GM13977 (cell line): ENCODE data around the gene MYCN.
"Not testable (repeated sequence)": the region's sequence is repeated elsewhere in the genome, so short reads cannot be mapped to it uniquely, and the experiment has no call there.

Experiments used
- DNase-seq: peaks from one replicate; pipeline ENCODE4 v3.0.0; 2012; ENCODE audit warnings: low spot score
- in situ Hi-C: fragments of 300-500 bp; cut with MboI; formaldehyde crosslinking; loops from one replicate; pipeline ENCODE4 v1.12.0; 2022; ENCODE audit warnings: low sequenced_read_pairs, low pct_unique_long_range_greater_than_20kb, mixed read lengths, inconsistent platforms; ENCODE audit not compliant: unreplicated experiment
- TF ChIP-seq, protein P1 (sequence below): IDR thresholded peaks from 2 replicates; pipeline ENCODE4 v1.5.1; 2012; ENCODE audit warnings: mild to moderate bottlenecking, control low read depth; ENCODE audit not compliant: insufficient read depth; ENCODE audit errors: extremely low read depth, missing control alignments

The MYCN gene

DNA sequence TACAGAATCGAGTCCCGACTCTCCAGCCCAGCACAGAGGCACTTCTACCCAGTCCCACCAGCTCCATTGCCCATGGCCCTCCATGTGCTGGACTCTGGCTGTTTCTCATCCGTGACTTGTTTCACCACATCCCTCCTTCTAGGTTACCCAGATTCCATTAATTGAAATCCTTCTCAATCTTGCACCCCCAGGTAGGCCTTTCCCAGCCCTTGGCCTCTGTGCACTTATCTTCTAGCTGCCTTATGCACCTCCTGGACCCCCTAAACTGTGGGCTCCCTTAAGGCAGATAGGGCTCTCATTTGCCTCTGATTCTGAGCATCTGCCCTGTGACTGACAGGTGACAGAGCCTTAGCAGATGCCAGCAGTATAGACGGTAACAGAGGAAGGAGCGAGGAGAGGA lies 9.2 kb downstream of the MYCN start:
- TF ChIP-seq, protein P1, sequence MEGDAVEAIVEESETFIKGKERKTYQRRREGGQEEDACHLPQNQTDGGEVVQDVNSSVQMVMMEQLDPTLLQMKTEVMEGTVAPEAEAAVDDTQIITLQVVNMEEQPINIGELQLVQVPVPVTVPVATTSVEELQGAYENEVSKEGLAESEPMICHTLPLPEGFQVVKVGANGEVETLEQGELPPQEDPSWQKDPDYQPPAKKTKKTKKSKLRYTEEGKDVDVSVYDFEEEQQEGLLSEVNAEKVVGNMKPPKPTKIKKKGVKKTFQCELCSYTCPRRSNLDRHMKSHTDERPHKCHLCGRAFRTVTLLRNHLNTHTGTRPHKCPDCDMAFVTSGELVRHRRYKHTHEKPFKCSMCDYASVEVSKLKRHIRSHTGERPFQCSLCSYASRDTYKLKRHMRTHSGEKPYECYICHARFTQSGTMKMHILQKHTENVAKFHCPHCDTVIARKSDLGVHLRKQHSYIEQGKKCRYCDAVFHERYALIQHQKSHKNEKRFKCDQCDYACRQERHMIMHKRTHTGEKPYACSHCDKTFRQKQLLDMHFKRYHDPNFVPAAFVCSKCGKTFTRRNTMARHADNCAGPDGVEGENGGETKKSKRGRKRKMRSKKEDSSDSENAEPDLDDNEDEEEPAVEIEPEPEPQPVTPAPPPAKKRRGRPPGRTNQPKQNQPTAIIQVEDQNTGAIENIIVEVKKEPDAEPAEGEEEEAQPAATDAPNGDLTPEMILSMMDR, result no peak
- in situ Hi-C loops, result loop anchor here (25.0 kb wide), 1 partner anchor 312 kb away; no protein-coding TSS in a partner anchor
- no peak for DNase-seq

DNA sequence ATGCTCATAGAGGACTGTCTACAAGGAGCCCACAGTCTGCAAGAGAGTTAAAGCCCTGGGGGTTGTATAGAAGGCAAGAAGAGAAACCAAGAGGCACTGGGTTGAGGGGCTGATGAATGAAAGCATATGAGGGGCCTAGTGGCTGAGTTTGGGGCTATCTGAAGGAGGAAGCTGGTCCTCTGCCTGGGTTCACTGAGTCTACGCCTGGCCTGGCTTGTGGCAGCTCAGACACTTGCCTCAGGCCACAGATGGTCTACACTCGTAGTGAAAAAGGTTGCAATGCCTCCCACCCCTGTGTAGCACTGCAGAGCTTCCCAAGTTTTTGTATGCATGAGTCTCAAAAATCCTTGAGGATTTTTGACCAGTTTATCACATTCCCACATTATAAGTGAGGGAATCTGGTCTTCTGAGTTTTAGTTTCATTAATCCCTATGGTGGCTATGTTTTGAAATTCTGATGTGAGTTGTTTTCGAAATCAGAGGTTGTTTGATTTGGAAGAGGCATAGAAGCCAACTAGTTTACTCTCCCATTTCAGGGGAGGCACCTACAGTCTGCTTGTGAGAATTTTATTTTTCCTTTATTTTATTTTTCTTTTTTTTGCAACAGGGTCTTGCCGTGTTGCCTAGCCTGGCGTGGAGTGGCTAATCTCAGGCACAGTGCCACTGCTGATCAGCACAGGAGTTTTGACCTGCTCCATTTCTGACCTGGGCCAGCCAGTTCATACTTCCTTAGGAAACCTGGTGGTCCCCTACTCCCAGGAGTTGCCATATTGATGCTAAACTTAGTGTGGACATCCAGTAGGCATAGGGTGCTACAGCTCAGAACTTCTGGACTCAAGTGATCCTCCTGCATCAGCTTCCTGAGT lies 10.0 kb downstream of the MYCN start:
- DNase-seq, result no peak
- in situ Hi-C loops, result no loop called here
- TF ChIP-seq, protein P1, result no peak

DNA sequence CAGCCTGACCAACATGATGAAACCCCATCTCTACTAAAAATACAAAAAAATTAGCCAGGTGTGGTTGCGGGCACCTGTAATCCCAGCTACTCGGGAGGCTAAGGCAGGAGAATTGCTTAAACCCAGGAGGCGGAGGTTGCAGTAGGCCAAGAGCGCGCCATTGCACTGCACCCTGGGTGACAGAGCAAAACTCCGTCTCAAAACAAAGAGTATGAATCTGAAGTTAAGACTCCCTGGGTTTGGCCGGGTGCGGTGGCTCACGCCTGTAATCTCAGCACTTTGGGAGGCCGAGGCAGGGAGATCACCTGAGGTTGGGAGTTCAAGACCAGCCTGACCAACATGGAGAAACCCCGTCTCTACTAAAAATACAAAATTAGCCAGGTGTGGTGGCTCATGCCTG lies 11.6 kb downstream of the MYCN start:
- DNase-seq, in situ Hi-C loops: not testable (repeated sequence)

DNA sequence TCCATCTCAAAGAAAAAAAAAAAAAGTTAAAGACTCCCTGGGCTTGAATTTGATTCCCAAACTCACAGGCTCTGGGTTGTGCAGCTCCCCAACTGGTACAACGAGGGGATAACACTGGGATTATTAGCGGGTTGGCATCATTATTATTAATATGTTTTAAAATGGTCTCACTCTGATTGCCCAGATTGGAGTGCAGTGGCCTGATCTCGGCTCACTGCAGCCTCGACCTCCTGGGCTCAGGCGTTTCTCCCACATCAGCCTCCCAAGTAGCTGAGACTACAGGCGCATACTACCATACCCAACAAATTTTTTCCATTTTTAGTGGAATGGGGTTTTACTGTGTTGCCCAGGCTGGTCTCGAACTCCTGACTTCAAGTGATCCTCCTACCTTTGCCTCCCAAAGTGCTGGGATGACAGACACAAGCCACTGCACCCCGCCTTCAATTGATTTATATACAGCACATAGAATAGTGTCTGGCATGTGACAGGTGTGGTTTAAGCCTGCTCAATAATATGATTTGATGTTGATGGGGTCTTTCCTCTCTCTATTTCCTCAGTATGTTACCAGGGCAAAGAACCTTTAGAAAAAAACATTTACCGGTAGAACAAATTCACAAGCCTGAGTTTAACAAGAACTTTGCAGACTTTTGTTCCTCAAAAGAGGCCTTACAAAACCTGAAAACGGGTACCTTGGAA lies 12.2 kb downstream of the MYCN start:
- DNase-seq, result no peak
- in situ Hi-C loops, result no loop called here
- TF ChIP-seq, protein P1, result no peak

DNA sequence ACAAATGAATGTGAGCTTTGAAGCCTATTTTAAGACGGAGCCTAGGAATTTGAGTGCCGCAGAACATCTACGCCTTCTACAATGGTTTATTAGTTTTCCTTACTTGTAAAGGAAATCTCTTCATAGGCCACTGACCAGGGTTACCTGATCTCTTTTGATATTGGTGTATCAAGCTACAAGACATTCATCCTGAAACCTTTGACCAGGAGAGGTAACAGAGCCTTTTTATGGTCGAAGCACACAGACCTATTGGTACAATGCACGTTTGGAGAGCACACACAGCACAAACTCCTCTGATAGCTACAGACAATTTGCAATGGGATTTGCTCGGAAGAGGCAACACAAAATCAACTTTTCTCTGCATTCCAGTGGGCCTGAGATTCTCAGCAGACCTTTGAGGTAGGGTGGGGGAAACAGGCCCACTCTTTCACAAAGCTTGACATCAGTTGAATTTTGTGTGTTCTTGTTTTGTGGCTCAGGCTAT lies 12.8 kb downstream of the MYCN start:
- in situ Hi-C loops, result no loop called here
- no peak for DNase-seq
- TF ChIP-seq, protein P1, result no peak

DNA sequence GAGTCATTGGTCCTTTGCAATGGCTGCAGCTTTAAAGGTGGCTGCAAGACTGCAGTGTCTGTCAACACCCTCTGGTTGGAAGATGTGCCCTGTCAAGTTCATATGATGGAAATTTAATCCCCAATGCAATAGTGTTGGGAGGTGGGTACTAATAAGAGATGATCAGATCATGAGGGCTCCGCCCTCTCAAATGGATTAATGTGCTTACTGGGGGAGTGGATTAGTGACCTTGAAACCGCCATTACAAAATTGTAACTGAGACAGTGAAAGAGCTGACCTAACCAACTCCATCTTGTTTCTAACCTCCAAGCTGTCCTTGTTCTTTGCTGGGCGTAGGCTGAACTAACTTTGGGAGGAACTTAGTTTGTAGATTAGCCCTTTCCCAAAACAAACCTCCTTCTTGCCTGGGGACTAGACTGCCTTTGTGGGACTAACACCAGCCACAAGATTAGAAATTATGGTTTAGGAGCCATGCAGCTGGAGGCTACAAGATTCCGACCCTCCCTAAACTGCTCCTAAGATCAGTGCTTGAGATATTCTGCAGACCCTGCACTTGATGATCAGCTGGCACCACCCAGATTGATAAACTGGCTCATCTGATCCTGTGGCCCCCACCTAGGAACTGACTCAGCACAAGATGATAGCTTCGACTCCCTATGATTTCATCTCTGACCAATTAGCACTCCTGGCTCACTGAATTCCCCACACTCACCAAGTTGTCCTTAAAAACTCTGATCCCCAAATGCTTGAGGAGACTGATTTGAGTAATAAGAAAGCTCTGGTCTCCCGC lies 13.7 kb downstream of the MYCN start:
- TF ChIP-seq, protein P1, result no peak
- no peak for DNase-seq
- in situ Hi-C loops, result no loop called here

DNA sequence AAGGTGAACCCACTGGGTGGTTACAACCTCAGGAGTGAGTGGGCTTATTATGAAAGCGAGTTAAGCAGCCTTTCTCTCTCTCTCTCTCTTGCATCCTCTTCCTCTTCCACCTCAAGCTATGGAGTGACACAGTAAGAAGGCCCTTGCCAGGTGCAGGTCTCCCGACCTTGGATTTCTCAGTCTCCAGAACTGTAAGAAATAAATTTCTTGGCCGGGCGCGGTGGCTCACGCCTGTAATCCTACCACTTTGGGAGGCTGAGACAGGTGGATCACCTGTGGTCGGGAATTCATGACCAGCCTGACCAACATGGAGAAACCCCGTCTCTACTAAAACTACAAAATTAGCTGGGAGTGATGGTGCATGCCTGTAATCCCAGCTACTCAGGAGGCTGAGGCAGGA lies 14.4 kb downstream of the MYCN start:
- TF ChIP-seq, protein P1, result no peak
- in situ Hi-C loops, result no loop called here
- DNase-seq, result no peak
